IMR-90 (cell line): ENCODE measurements around the gene CSGALNACT2. TPM values are rescaled to one million over a fixed set of nuclear protein-coding genes. Genes with fewer than 3 reads are reported as not detected.

ENCODE experiments used
- polyA plus RNA-seq, 3 experiments: library from polyadenylated mRNA; depleted of rRNA; stranded (reverse); fragments of >200 nt; gene quantifications; 2 replicates each; pipeline ENCODE4 v1.2.3, GENCODE V29; 2012; ENCODE audit warnings: low replicate concordance in 1 of 3
- total RNA-seq: library from RNA; depleted of rRNA; stranded (reverse); fragments of >200 nt; gene quantifications from 2 replicates; pipeline ENCODE4 v1.2.3, GENCODE V29; 2012
- TF ChIP-seq, protein P1 (sequence below): fragments of 150-350 bp; IDR thresholded peaks from 2 replicates; pipeline ENCODE4 v1.6.1; 2017; ENCODE audit warnings: mild to moderate bottlenecking, antibody characterized with exemption, low read length, low read depth

Gene CSGALNACT2
- total and polyA plus RNA-seq, 2 of the 4 experiments (the other 2 are of a cell fraction) = 6.5 to 13.1 TPM

DNA sequence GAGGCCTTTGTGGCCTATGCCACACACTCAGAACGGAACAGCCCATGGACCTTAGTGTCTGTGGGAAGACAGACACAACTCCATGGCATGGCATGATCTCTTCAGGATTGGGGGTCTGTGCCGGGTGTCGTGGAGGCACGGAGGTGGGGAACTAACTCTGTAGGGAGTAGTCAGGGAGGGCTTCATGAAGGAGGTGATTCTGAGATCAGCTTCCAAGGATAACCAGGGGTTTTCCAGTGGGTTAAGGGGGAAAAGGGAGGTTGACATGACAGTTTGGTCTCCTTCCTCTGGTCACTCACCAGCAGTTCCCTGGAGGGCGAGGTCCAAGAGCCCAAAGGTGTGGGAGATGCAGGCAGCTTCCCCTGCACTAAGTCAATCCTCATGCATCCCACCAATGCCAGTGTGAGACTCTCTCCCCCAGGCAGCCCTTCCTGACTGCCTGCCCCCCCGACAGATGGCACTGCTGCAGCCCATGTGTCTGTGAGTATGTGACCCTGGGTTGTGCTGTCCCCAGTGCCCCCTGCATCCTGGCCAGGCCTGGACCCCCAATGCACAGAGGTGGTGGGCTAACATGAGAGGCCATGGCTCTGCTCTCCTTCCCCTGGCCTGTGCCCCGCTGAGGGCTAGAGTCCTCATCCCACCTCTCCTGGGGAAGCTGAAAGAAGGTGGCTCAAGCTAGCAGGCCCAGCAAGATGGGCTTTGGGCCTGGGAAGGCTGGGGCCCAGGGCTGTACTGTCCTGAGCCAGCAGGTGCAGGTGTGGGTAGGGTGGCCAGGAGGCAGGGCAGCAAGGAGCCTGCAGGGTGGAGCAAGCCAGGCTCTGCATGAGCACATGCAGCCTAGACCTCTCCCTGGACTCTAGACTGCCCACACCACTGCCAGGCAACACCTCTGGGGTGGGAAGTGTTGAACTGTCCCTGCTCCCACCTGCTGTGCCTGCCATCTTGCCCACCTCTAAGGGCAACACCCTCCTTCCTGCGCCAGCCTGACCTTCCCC lies 88.9 kb downstream of the CSGALNACT2 start (continued):
- TF ChIP-seq, protein P1, sequence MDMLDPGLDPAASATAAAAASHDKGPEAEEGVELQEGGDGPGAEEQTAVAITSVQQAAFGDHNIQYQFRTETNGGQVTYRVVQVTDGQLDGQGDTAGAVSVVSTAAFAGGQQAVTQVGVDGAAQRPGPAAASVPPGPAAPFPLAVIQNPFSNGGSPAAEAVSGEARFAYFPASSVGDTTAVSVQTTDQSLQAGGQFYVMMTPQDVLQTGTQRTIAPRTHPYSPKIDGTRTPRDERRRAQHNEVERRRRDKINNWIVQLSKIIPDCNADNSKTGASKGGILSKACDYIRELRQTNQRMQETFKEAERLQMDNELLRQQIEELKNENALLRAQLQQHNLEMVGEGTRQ = no peak
